GM12878 (cell line): Measurements from ENCODE around the gene RPL5. TPM values are rescaled to one million over a fixed set of nuclear protein-coding genes. Genes with fewer than 3 reads are reported as not detected.

ENCODE experiments used
- ATF2 ChIP-seq: IDR thresholded peaks from 2 replicates; pipeline ENCODE4 v1.6.1; 2012; ENCODE audit warnings: low read length, inconsistent platforms
- BHLHE40 ChIP-seq, 2 experiments: fragments of 450-650 bp in 1 of 2; IDR thresholded peaks; 2 replicates each; pipeline ENCODE4 v1.6.1; 2011 to 2017; ENCODE audit warnings: low read depth in 2 of 2, borderline replicate concordance in 1 of 2, improper control_type of control experiment in 1 of 2, low read length in 1 of 2, mild to moderate bottlenecking in 1 of 2
- BRCA1 ChIP-seq: IDR thresholded peaks from 2 replicates; pipeline ENCODE4 v1.6.1; 2011; ENCODE audit warnings: low read depth, low read length, improper control_type of control experiment
- CBFB ChIP-seq: IDR thresholded peaks from 2 replicates; pipeline ENCODE4 v1.6.1; 2016; ENCODE audit warnings: antibody characterized with exemption, low read depth
- CEBPZ ChIP-seq: fragments of 150-350 bp; IDR thresholded peaks from 2 replicates; pipeline ENCODE4 v1.6.1; 2016; ENCODE audit warnings: low read depth, low read length
- EGR1 ChIP-seq, 2 experiments: IDR thresholded peaks; 1 replicate in 1 of 2; 2 replicates in 1 of 2; pipeline ENCODE4 v1.6.1; 2011 to 2012; ENCODE audit warnings: low read depth in 2 of 2, low read length in 2 of 2, borderline replicate concordance in 1 of 2, mild to moderate bottlenecking in 1 of 2, moderate library complexity in 1 of 2
- IKZF1 ChIP-seq: fragments of 450-650 bp; conservative IDR thresholded peaks from 2 replicates; pipeline ENCODE4 v1.6.1; 2017; ENCODE audit warnings: antibody characterized with exemption, mild to moderate bottlenecking
- IRF3 ChIP-seq: fragments of 450-650 bp; IDR thresholded peaks from 2 replicates; pipeline ENCODE4 v1.6.1; 2014; ENCODE audit warnings: mild to moderate bottlenecking
- MLLT1 ChIP-seq: fragments of 450-650 bp; IDR thresholded peaks from 2 replicates; pipeline ENCODE4 v1.6.1; 2016; ENCODE audit warnings: mild to moderate bottlenecking
- POLR2AphosphoS2 ChIP-seq: IDR thresholded peaks from 2 replicates; pipeline ENCODE4 v1.6.1; 2011; ENCODE audit warnings: low read depth, mild to moderate bottlenecking, low read length, improper control_type of control experiment, moderate library complexity
- POLR2AphosphoS5 ChIP-seq: IDR thresholded peaks from 2 replicates; pipeline ENCODE4 v1.6.1; 2011; ENCODE audit warnings: mild to moderate bottlenecking, low read length, inconsistent platforms
- SRF ChIP-seq, 2 experiments: IDR thresholded peaks; 2 replicates each; pipeline ENCODE4 v1.6.1; 2011; ENCODE audit warnings: low read depth in 2 of 2, low read length in 2 of 2, mild to moderate bottlenecking in 1 of 2, moderate library complexity in 1 of 2
- USF2 ChIP-seq: IDR thresholded peaks from 2 replicates; pipeline ENCODE4 v1.6.1; 2011; ENCODE audit warnings: low read depth, low read length, improper control_type of control experiment, borderline replicate concordance
- polyA plus RNA-seq, 11 experiments: library from polyadenylated mRNA; depleted of rRNA in 4 of 11; unstranded in 6 of 11; stranded (reverse) in 5 of 11; fragments of >200 nt; fragmentation: Nextera tagmentation in 4 of 11; fragmentation: Illumina TruSeq in 1 of 11; extraction: Ambion mirVana in 4 of 11; extraction: Trizol in 1 of 11; gene quantifications; 1 replicate in 1 of 11; 2 replicates in 10 of 11; pipeline versions ENCODE4 v1.2.1 to v1.2.3, GENCODE V29; 2011 to 2016; ENCODE audit warnings: inconsistent platforms in 2 of 11, missing spikeins in 2 of 11, low read depth in 1 of 11
- total RNA-seq, 4 experiments: library from RNA; depleted of rRNA in 3 of 4; stranded (reverse); fragments of >200 nt in 3 of 4; fragmentation: Illumina TruSeq in 1 of 4; extraction: Trizol in 1 of 4; gene quantifications; 2 replicates each; pipeline versions ENCODE4 v1.2.1 to v1.2.3, GENCODE V29; 2013 to 2021

The RPL5 gene
- total and polyA plus RNA-seq, 10 of the 15 experiments (the other 5 are each of a cell fraction or from before 2014, with no cell fraction given): 1,685 to 6,047 (median 2,601) TPM

GRCh38 chr1:92857817-92858216 lies 26.0 kb downstream of the RPL5 start (continued):
- TF ChIP-seq USF2: no peak
- TF ChIP-seq BHLHE40 (IDR thresholded peaks at IDR 0.05; ENCODE audit: borderline replicate concordance in 1 of 2, low read depth in 2 of 2, low read length in 1 of 2): no peak
- TF ChIP-seq SRF (IDR thresholded peaks at IDR 0.05; ENCODE audit: low read depth in 2 of 2, low read length in 2 of 2): no peak
- TF ChIP-seq POLR2AphosphoS5: no peak
- no peak for TF ChIP-seq IKZF1
- no peak for TF ChIP-seq CEBPZ
- no peak for TF ChIP-seq MLLT1
- no peak for TF ChIP-seq BRCA1
- no peak for TF ChIP-seq IRF3
- TF ChIP-seq CBFB: no peak
- TF ChIP-seq POLR2AphosphoS2: no peak
- no peak for TF ChIP-seq EGR1 (IDR thresholded peaks at IDR 0.05; ENCODE audit: borderline replicate concordance in 1 of 2, low read depth in 2 of 2, low read length in 2 of 2)
- no peak for TF ChIP-seq ATF2
